Duodenal mucosa (tissue), 2 donors: Measurements from ENCODE around the gene ZNF567.

Source experiments
- H3K27ac ChIP-seq: one replicate; pipeline ENCODE4 v1.7.0; 2013; ENCODE audit warnings: low read depth, low read length
- H3K27me3 ChIP-seq, 2 donors: one replicate each; pipeline ENCODE4 v1.7.0; 2013; ENCODE audit warnings: low read length in 2 of 2, control low read depth in 1 of 2; ENCODE audit not compliant: insufficient read depth in 2 of 2, control insufficient read depth in 1 of 2
- H3K36me3 ChIP-seq, 2 donors: one replicate each; pipeline ENCODE4 v1.7.0; 2013; ENCODE audit warnings: low read length in 2 of 2, control low read depth in 1 of 2; ENCODE audit not compliant: insufficient read depth in 2 of 2, control insufficient read depth in 1 of 2
- H3K4me1 ChIP-seq, 2 donors: one replicate each; pipeline ENCODE4 v1.7.0; 2013; ENCODE audit warnings: low read length in 2 of 2, control low read depth in 1 of 2; ENCODE audit not compliant: insufficient read depth in 2 of 2, control insufficient read depth in 1 of 2
- H3K4me3 ChIP-seq, 2 donors: one replicate each; pipeline ENCODE4 v1.7.0; 2013; ENCODE audit warnings: low read length in 2 of 2, low read depth in 1 of 2
- H3K9ac ChIP-seq, 2 donors: one replicate each; pipeline ENCODE4 v1.7.0; 2013; ENCODE audit warnings: low read length in 2 of 2, low read depth in 1 of 2
- H3K9me3 ChIP-seq, 2 donors: one replicate each; pipeline ENCODE4 v1.7.0; 2013; ENCODE audit warnings: low read length in 2 of 2, control low read depth in 1 of 2; ENCODE audit not compliant: control insufficient read depth in 1 of 2

ZNF567 gene

DNA sequence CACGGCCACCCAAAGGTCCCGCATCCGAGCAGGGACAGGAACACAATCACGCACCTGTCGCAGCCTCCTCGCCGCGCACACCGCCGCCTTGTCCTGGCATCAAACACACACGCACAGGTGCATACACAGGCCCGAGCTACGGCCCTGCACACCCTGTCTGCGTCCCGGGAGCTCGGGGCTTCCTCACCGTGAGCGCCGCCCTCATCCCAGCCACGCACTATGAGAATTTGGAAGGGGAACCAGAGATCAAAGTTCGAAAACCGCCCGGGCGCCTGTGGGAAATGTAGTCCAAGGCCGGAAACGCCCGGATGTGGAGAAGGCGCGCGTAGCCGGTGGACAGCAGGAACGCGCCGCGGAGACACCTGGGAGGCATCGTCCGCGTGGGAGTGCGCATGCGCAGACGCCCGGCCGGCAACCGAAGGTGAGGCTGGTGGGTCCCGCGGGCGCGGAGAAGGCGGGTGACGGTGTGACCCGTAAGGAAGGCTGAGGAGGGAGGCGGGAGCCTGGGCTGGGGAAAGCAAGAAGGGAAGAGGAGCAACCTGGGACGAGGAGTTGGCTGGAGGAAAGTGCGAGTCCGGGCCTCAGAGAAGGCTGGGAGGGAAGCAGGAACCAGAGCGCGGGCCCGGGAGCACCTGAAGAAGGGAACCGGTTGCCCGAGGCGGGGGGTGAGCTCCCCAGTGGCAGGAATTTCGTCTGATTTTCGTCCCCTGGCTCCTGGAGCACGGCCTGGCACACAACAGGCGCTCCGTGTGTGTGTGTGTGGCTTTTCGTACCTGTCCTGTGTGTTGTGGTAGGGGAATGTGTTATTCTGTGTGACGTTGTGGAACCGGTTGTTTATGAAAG, at the start of gene ZNF567:
Gene ZNF567 (plus strand): TSS at position 399 of the 843 bp plus-strand sequence. CDS start 7,256 bp downstream, outside the sequence.
- H3K27ac ChIP-seq, result peak within 1 kb of the TSS; percentile 47
- peak within 1 kb of the TSS; percentile 81 to 100 for H3K4me3 ChIP-seq
- peaks cover 11 to 16% of the 10 kb centered on the region in 2 donors for H3K4me1 ChIP-seq
- H3K9me3 ChIP-seq, result peaks cover 17 to 24% of the 10 kb centered on the region in 2 donors
- peak within 1 kb of the TSS; percentile 81 to 96 for H3K9ac ChIP-seq
- peaks cover 23 to 32% of the 10 kb centered on the region in 2 donors for H3K36me3 ChIP-seq
- no peaks in the 10 kb centered on the region for H3K27me3 ChIP-seq

DNA sequence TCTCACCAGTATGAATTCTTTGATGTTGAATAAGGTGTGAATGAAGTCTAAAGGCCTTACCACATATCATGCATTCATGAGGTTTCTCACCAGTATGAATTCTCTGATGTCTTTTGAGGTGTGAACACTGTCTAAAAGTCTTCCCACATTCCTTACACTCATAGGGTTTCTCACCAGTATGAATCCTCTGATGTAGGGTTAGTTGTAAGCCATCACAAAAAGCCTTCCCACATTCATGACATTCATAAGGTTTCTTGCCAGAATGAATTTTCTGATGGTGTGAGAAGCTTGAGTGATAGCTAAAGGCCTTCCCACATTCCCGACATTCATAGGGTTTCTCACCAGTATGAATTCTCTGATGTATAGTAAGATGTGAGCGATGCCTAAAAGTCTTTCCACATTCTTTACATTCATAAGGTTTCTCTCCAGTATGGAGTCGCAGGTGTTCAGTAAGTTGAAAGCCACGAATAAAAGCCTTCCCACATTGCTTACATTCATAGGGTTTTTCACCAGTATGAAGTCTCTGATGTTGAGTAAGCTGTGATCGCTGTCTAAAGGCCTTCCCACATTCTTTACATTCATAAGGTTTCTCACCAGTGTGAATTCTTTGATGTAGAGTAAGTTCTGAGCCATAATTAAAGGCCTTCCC, 48.4 kb upstream of the ZNF567 start:
- Histone ChIP-seq H3K9me3 (peaks cover 83 to 90% of the 10 kb centered on the region in 2 donors), H3K27me3 (no peaks in the 10 kb centered on the region), H3K4me3 (peak overlapping the region in 1 of 2 donors; percentile 24), H3K27ac (no peak overlapping the region), H3K36me3 (peaks cover 26 to 30% of the 10 kb centered on the region in 2 donors), H3K4me1 (no peaks in the 10 kb centered on the region), H3K9ac (no peak overlapping the region)

DNA sequence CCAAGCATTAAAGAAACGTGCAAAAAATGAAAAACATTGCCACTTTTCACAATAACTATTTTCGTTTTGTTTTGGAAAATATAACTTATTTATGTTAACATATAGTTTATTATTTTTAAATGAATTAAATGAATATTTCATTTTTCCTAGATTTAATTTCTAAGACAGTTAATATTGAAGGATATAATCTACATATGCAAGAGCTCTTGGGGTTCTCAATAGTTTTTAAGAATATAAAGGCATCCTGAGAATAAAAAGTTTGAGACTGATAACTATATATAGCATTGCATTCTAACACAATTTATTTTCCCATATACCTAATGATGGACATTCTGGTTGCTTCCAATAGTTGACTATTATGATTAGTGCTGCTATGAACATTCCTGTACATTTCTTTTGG, 40.7 kb upstream of the ZNF567 start:
- peaks cover 50 to 57% of the 10 kb centered on the region in 2 donors for H3K9me3 ChIP-seq
- H3K27me3 ChIP-seq, result no peaks in the 10 kb centered on the region
- no peak overlapping the region for H3K27ac ChIP-seq
- H3K9ac ChIP-seq, result no peak overlapping the region
- no peak overlapping the region for H3K4me3 ChIP-seq
- H3K4me1 ChIP-seq, result no peaks in the 10 kb centered on the region
- peaks cover 20 to 37% of the 10 kb centered on the region in 2 donors for H3K36me3 ChIP-seq

DNA sequence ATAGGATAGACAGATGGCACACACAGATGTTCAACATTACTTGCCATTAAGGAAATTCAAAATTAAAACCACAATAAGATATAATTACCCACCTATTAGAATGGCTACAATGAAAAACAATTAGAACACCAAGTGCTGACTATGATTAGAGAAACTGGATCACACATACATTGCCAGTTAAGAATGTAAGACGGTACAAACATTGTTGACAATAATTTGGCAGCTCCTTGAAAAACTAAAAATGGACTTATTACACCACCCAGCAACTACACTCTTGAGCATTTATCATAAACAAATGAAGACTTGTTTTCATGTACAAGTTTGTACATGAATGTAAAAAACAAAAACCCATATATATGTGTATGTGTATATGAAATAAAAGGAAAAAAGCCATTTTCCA, 34.5 kb upstream of the ZNF567 start:
- H3K36me3 ChIP-seq, result peaks cover 44 to 60% of the 10 kb centered on the region in 2 donors
- H3K9ac ChIP-seq, result no peak overlapping the region
- H3K27me3 ChIP-seq, result no peaks in the 10 kb centered on the region
- H3K9me3 ChIP-seq, result peaks cover 42 to 62% of the 10 kb centered on the region in 2 donors
- no peaks in the 10 kb centered on the region for H3K4me1 ChIP-seq
- no peak overlapping the region for H3K4me3 ChIP-seq
- H3K27ac ChIP-seq, result no peak overlapping the region

DNA sequence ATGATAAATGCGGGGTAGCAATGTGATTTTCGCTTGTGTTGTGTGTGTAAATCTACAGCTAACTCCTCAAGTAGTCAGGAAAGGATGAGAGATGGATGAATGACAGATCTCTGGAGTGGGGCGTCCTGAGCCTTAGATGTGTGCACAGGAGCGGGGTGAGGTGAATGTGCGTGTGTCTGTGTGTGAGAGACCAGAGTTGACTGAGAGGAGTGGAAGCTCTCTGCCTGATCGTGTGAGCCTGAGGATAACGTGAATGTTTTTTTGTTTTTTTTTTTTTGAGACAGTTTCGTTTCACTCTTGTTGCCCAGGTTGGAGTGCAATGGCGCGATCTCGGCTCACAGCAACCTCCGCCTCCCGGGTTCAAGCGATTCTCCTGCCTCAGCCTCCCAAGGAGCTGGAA, 21.6 kb upstream of the ZNF567 start:
- no peak overlapping the region for H3K27ac ChIP-seq
- peak overlapping the region in 1 of 2 donors; percentile 63 for H3K9ac ChIP-seq

DNA sequence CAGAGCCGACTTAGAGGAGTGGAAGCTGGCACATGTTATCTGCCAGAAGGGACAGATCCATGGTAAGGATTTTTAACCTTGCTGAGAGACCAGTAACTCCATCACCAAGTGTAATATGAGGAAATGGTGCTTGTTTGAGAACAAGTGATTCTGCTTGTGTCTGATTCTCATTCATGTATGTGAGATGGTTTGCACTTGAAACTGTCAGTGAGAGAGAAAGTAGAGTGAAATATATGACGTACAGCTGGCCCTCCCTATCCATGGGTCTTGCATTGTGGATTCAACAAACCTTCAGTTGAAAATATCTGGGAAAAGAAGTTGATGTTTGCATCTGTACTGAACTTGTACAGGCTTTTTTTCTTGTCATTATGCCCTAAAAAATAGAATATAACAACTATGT, 18.8 kb upstream of the ZNF567 start:
- Histone ChIP-seq H3K4me1 (peaks cover 0 to 10% of the 10 kb centered on the region in 2 donors), H3K9ac (no peak overlapping the region), H3K36me3 (peaks cover 6 to 9% of the 10 kb centered on the region in 2 donors), H3K9me3 (peaks cover 33% of the 10 kb centered on the region in 2 donors), H3K4me3 (peak overlapping the region in 1 of 2 donors; percentile 28), H3K27ac (no peak overlapping the region), H3K27me3 (no peaks in the 10 kb centered on the region)

More for the DNA sequence above, 21.6 kb upstream of the ZNF567 start:
- Histone ChIP-seq H3K4me1 (peaks cover 0 to 10% of the 10 kb centered on the region in 2 donors), H3K4me3 (peak overlapping the region; percentile 90 to 98), H3K27me3 (no peaks in the 10 kb centered on the region), H3K9me3 (peaks cover 16 to 28% of the 10 kb centered on the region in 2 donors), H3K36me3 (peaks cover 8 to 9% of the 10 kb centered on the region in 2 donors)

DNA sequence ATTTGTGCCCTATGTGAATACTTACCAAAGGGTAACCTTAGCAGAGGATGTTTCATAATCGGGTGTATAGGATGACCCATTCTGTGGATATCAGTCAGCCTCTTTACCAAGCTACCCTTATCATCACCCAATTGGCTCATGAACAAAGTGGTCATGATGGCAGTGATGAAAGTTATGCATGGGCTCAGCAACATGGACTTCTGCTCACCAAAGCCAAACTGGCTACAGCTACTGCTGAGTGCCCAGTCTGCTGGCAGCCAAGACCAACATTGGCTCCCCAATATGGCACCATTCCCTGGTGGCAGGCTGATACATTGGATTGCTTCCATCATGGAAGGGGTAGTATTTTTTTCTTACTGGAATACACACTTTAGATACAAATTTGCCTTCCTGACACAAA, 15.0 kb upstream of the ZNF567 start:
- no peak overlapping the region for H3K27ac ChIP-seq
- H3K36me3 ChIP-seq, result peaks cover 0 to 2% of the 10 kb centered on the region in 2 donors

DNA sequence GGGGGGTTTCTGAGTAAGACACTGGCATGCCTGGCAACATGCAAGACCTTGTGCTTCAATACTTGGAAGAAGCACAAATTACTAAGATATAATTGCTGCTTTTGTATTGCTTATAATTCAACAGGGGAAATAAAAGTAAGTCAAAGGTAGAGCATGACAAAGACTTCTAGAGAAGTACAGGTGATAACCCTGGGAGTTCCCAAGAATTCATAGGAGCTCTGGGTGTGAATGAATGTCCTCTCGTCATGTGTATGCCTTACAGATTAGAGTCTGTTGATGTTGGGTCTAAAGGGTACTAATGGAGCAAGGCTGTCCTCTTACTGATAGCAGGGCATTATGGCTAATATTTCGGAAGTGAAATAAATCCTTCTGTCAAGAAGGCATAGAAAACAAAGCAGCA, 13.2 kb upstream of the ZNF567 start:
- no peaks in the 10 kb centered on the region for H3K27me3 ChIP-seq
- H3K9ac ChIP-seq, result no peak overlapping the region
- H3K4me1 ChIP-seq, result no peaks in the 10 kb centered on the region
- H3K9me3 ChIP-seq, result peaks cover 27 to 45% of the 10 kb centered on the region in 2 donors
- peaks cover 0 to 8% of the 10 kb centered on the region in 2 donors for H3K36me3 ChIP-seq
- H3K4me3 ChIP-seq, result no peak overlapping the region
- H3K27ac ChIP-seq, result no peak overlapping the region

More for the DNA sequence above, 15.0 kb upstream of the ZNF567 start:
- Histone ChIP-seq H3K9ac (no peak overlapping the region), H3K27me3 (no peaks in the 10 kb centered on the region), H3K9me3 (peaks cover 31 to 41% of the 10 kb centered on the region in 2 donors), H3K4me3 (no peak overlapping the region), H3K4me1 (no peaks in the 10 kb centered on the region)

DNA sequence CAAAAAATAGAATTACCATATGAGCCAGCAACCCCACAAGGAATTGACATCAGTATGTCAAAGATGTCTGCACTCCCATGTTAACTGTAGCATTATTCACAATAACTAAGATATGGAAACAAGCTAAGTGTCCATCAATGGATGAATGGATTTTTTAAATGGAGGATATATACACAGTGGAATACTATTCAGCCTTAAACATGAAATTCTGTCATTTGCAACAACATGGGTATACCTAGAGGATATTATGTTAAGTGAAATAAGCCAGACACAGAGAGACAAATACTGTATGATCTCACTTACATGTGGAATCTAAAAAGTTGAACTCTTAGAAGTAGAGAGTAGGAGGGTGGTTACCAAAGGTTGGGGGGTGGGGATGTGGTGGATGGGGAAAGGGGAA, 8.0 kb upstream of the ZNF567 start:
- Histone ChIP-seq H3K27ac (no peak overlapping the region), H3K4me3 (no peak overlapping the region), H3K9ac (no peak overlapping the region), H3K9me3 (peaks cover 21 to 27% of the 10 kb centered on the region in 2 donors), H3K36me3 (peaks cover 0 to 13% of the 10 kb centered on the region in 2 donors), H3K27me3 (no peaks in the 10 kb centered on the region), H3K4me1 (no peaks in the 10 kb centered on the region)

DNA sequence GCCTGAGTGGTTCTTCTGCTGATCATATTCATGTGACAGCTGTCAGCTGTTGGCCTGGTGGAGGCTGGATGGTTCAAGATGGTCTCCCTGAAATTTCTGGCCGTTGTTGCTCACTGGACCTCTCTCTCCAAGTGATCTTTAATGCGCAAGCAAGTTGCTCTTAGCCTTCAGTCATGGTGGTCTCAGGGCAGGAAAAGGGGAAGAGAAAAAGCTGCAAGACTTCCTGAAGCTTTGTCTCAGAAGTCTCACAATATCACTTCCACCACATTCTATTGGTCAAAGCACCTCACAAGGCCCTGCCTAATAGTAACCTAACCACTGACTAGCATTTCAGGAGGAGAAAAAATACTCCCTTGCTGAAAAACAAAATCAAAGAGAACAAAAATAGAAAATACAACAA, 1.6 kb upstream of the ZNF567 start:
- H3K9ac ChIP-seq, result no peak overlapping the region
- H3K9me3 ChIP-seq, result peaks cover 11 to 13% of the 10 kb centered on the region in 2 donors
- peaks cover 8 to 16% of the 10 kb centered on the region in 2 donors for H3K36me3 ChIP-seq
- peaks cover 11 to 16% of the 10 kb centered on the region in 2 donors for H3K4me1 ChIP-seq
- no peaks in the 10 kb centered on the region for H3K27me3 ChIP-seq
- H3K4me3 ChIP-seq, result peak overlapping the region in 1 of 2 donors; percentile 100
- no peak overlapping the region for H3K27ac ChIP-seq
